Activated B cell treated with CpG ODN at 0.5 μM for 24 hours (primary cell): Measurements from ENCODE around the gene ATXN7L2. TPM values are rescaled to one million over a fixed set of nuclear protein-coding genes. Genes with fewer than 3 reads are reported as not detected.

ENCODE experiments used
- ATAC-seq: fragments of 200-7000 bp; cut with Tn5 transposase; one replicate; pipeline ENCODE4 v1.10.0; 2021; ENCODE audit warnings: low read depth, mild to moderate bottlenecking, moderate library complexity
- CTCF ChIA-PET: fragments of 350-600 bp; sonication (Branson Sonifier 250); formaldehyde crosslinking; loops from one replicate; lab custom pipeline; 2021; ENCODE audit warnings: antibody characterized with exemption; lab: Charles Lee
- POLR2A ChIA-PET: fragments of 350-600 bp; sonication (Branson Sonifier 250); formaldehyde crosslinking; loops from one replicate; lab custom pipeline; 2021; ENCODE audit warnings: antibody characterized with exemption; lab: Charles Lee
- DNase-seq: peaks from one replicate; pipeline ENCODE4 v3.0.0; 2022
- H3K27ac Mint-ChIP-seq: one replicate; pipeline ENCODE4 v1.8.0; 2020; ENCODE audit warnings: mixed read lengths
- H3K27me3 Mint-ChIP-seq: one replicate; pipeline ENCODE4 v1.8.0; 2021; ENCODE audit warnings: mixed read lengths
- H3K36me3 Mint-ChIP-seq: one replicate; pipeline ENCODE4 v1.8.0; 2021; ENCODE audit warnings: low read depth, mixed read lengths
- H3K4me1 Mint-ChIP-seq: one replicate; pipeline ENCODE4 v1.8.0; 2021; ENCODE audit warnings: mixed read lengths
- H3K4me3 Mint-ChIP-seq: one replicate; pipeline ENCODE4 v1.8.0; 2020; ENCODE audit warnings: mild to moderate bottlenecking, mixed read lengths
- H3K9me3 Mint-ChIP-seq: one replicate; pipeline ENCODE4 v1.8.0; 2020; ENCODE audit warnings: mixed read lengths
- intact Hi-C: fragments of 100-400 bp; cut with micrococcal nuclease; formaldehyde crosslinking; loops from one replicate; pipeline ENCODE4 v1.15.1; 2024
- total RNA-seq: library from RNA; stranded (reverse); gene quantifications from 2 replicates; pipeline ENCODE4 v1.2.3, GENCODE V29; 2022
- TF ChIP-seq, protein P1 (sequence below): fragments of 200-600 bp; IDR thresholded peaks from one replicate; pipeline ENCODE4 v1.8.0; 2022; ENCODE audit warnings: antibody characterized with exemption, mild to moderate bottlenecking

Gene ATXN7L2
- total RNA-seq, 1 donor from 2014 or later = 7.5 TPM

DNA sequence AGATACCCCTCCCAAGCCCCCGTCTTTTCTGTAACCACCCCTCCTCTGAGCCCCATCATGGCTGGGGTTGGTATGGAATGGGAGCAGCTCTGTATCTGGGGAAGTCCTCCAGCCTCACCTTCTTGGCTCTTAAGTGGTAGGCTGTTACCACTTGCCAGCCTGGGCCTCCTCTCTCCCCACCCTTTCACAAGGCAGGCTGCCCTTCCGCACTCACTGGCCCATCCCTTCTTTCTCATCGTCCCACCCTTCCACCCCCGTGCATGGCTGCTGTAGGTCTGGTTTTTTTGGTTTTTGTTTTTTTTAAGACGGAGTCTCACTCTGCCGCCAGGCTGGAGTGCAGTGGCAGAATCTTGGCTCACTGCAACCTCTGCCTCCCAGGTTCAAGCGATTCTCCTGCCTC, 15.4 kb downstream of the ATXN7L2 start:
- Mint-ChIP-seq H3K9me3 (no peaks in the 10 kb centered on the region), H3K27ac (no peak overlapping the region), H3K36me3 (peaks cover 53% of the 10 kb centered on the region), H3K4me3 (no peak overlapping the region), H3K4me1 (peaks cover 55% of the 10 kb centered on the region), H3K27me3 (no peaks in the 10 kb centered on the region)
- intact Hi-C loops = no loop called here
- ChIA-PET POLR2A (no interaction called here), CTCF (interaction anchor here (1.0 to 23.7 kb wide), 4 partner anchors 14 to 141 kb away, joined by 4 to 375 read pairs (median 6); no protein-coding TSS in a partner anchor)
- ATAC-seq (no peak), DNase-seq (no peak)
- TF ChIP-seq, protein P1, sequence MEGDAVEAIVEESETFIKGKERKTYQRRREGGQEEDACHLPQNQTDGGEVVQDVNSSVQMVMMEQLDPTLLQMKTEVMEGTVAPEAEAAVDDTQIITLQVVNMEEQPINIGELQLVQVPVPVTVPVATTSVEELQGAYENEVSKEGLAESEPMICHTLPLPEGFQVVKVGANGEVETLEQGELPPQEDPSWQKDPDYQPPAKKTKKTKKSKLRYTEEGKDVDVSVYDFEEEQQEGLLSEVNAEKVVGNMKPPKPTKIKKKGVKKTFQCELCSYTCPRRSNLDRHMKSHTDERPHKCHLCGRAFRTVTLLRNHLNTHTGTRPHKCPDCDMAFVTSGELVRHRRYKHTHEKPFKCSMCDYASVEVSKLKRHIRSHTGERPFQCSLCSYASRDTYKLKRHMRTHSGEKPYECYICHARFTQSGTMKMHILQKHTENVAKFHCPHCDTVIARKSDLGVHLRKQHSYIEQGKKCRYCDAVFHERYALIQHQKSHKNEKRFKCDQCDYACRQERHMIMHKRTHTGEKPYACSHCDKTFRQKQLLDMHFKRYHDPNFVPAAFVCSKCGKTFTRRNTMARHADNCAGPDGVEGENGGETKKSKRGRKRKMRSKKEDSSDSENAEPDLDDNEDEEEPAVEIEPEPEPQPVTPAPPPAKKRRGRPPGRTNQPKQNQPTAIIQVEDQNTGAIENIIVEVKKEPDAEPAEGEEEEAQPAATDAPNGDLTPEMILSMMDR = no peak

- Mint-ChIP-seq H3K27me3 (no peaks in the 10 kb centered on the region), H3K4me1 (peaks cover 47% of the 10 kb centered on the region), H3K27ac (no peak overlapping the region), H3K4me3 (no peak overlapping the region), H3K36me3 (peaks cover 50% of the 10 kb centered on the region), H3K9me3 (no peaks in the 10 kb centered on the region)
- ATAC-seq (peak; percentile 52), DNase-seq (no peak)
- TF ChIP-seq, protein P1 = no peak
- ChIA-PET POLR2A (no interaction called here), CTCF (interaction anchor here (1.2 to 23.7 kb wide), 4 partner anchors 9 to 31 kb away, joined by 4 to 375 read pairs (median 7); partner anchors contain the start of gene AMIGO1)
- intact Hi-C loops = no loop called here
These were observed 16.2 kb downstream of the ATXN7L2 start for GRCh38 chr1:109499661-109500536.

DNA sequence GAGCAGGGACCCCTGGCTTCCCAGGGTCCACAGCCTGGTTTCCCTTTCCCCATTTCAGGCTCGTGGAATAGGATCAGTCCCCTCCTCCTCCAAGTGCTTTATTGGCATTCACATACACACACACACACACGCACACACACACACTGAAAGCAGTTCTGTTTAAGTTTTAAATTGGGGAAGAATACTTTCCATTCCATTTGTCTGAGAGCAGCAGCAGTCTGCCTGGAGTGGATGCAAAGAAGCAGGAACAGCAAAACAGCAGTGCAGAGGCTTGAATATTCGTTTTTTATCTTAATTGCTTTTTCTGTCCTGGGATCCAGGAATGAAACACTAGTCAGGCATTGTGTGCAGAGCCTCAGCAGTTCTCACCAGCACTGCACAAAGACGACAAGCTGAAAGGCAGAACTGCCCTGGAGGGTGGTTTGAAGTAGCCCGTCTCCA, 17.3 kb downstream of the ATXN7L2 start:
- Mint-ChIP-seq H3K36me3 (peaks cover 46% of the 10 kb centered on the region), H3K4me3 (no peak overlapping the region), H3K9me3 (no peaks in the 10 kb centered on the region), H3K4me1 (peaks cover 37% of the 10 kb centered on the region), H3K27me3 (no peaks in the 10 kb centered on the region), H3K27ac (no peak overlapping the region)
- DNase-seq (no peak), ATAC-seq (no peak)
- intact Hi-C loops = no loop called here
- CTCF ChIA-PET = interaction anchor here (1.7 to 23.7 kb wide), 3 partner anchors 9 to 30 kb away, joined by 4 to 375 read pairs (median 8); partner anchors contain the start of gene AMIGO1
- TF ChIP-seq, protein P1 = no peak
- POLR2A ChIA-PET = no interaction called here

DNA sequence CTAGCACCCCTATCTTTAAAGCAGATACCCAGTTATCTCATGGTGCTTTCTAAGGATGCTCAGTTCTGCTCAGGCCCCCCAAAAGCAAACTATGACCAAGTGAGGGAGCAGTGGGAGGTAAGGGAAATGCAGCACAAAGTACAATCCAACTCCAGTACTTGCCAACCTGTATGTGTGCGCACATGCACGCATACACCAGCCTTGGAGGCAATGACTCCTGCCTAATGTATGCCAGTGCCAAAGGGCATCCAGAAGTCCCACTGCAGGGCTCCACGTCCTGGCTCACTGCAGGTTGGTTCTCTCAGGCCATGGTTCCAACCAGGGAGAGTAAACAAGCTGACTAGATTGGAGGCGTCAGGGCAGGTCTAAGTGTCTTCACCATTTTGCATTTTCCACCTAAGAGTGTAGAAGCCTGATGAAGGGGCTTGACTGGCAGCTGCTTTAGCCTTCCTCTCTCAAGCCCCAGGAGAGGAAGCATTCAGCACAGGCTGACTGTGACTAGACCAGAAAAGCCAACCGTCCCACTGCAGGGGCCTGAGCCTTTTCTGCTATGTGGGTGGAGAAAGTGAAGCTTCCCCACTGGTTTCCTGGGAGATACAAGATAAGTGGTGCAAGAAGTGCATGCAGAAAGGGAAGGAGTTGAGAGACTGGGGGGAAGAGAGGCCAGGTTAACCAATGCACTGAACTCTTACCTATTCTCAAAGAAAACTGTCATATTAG, 18.1 kb downstream of the ATXN7L2 start:
- H3K27me3 Mint-ChIP-seq = no peaks in the 10 kb centered on the region
- DNase-seq (no peak), ATAC-seq (no peak)
- TF ChIP-seq, protein P1 = no peak
- H3K4me3 Mint-ChIP-seq = no peak overlapping the region
- no peak overlapping the region for H3K27ac Mint-ChIP-seq
- ChIA-PET POLR2A (no interaction called here), CTCF (interaction anchor here (1.5 to 23.7 kb wide), 4 partner anchors 8 to 29 kb away, joined by 4 to 375 read pairs (median 6); partner anchors contain the start of gene AMIGO1)
- intact Hi-C loops = no loop called here
- peaks cover 29% of the 10 kb centered on the region for H3K4me1 Mint-ChIP-seq
- peaks cover 38% of the 10 kb centered on the region for H3K36me3 Mint-ChIP-seq
- no peaks in the 10 kb centered on the region for H3K9me3 Mint-ChIP-seq
